GM19452 (cell line): ENCODE results near the gene BAG1.

Source experiments
- ATAC-seq: cut with Tn5 transposase; IDR thresholded peaks from one replicate; pipeline ENCODE4 v1.9.1; 2021; ENCODE audit not compliant: unreplicated experiment

The BAG1 gene

GRCh38 chr9:33244137-33244784, 20.2 kb downstream of the BAG1 start:
- no peak for ATAC-seq

GRCh38 chr9:33242609-33243134, 21.8 kb downstream of the BAG1 start:
- ATAC-seq = no peak

GRCh38 chr9:33241298-33241697, 23.2 kb downstream of the BAG1 start:
- no peak for ATAC-seq

GRCh38 chr9:33239921-33240320, 24.6 kb downstream of the BAG1 start, which contains the start of gene SPINK4:
Gene SPINK4, plus strand, starts transcription at chr9:33240167. Its CDS starts 42 bp downstream, at chr9:33240209.
- ATAC-seq = no peak

- no peak for ATAC-seq
Measured at GRCh38 chr9:33236571-33236970, 27.9 kb downstream of the BAG1 start.

GRCh38 chr9:33234511-33235467, 29.7 kb downstream of the BAG1 start:
- ATAC-seq = no peak

- no peak for ATAC-seq
Measured at GRCh38 chr9:33233626-33234342, 30.7 kb downstream of the BAG1 start.

- no peak for ATAC-seq
Measured at GRCh38 chr9:33232815-33233214, 31.7 kb downstream of the BAG1 start.

- ATAC-seq = no peak
Measured at GRCh38 chr9:33231623-33231942, 32.9 kb downstream of the BAG1 start.

- no peak for ATAC-seq
Measured at GRCh38 chr9:33230756-33231622, 33.5 kb downstream of the BAG1 start.

- ATAC-seq = no peak
Measured at GRCh38 chr9:33229359-33230114, 35.0 kb downstream of the BAG1 start.

- ATAC-seq = no peak
Measured at GRCh38 chr9:33228606-33229005, 35.9 kb downstream of the BAG1 start.

- no peak for ATAC-seq
Measured at GRCh38 chr9:33227741-33228140, 36.8 kb downstream of the BAG1 start.

- ATAC-seq = peak; percentile 60
Measured at GRCh38 chr9:33227008-33227398, 37.5 kb downstream of the BAG1 start.

GRCh38 chr9:33225319-33226147, 39.0 kb downstream of the BAG1 start:
- ATAC-seq = peak; percentile 46

- no peak for ATAC-seq
Measured at GRCh38 chr9:33223696-33224095, 40.8 kb downstream of the BAG1 start.

GRCh38 chr9:33222031-33222430, 42.5 kb downstream of the BAG1 start:
- no peak for ATAC-seq

GRCh38 chr9:33221568-33221884, 43.0 kb downstream of the BAG1 start:
- ATAC-seq = no peak
